Ovary (tissue), 9 donors: ENCODE data around the gene ANKRD23. TPM values are rescaled to one million over a fixed set of nuclear protein-coding genes. Genes with fewer than 3 reads are reported as not detected.

Experiments
- DNase-seq, 5 donors: peaks; one replicate each; pipeline ENCODE4 v3.0.0-alpha.2; 2019 to 2020
- H3K27ac ChIP-seq, 2 donors: fragments of 200-600 bp; one replicate each; pipeline versions ENCODE4 v1.5.1 to v1.8.0; 2019 to 2022
- H3K27me3 ChIP-seq: fragments of 200-600 bp; one replicate; pipeline ENCODE4 v1.8.0; 2022
- H3K36me3 ChIP-seq: fragments of 200-600 bp; sonication (generic); one replicate; pipeline ENCODE4 v1.5.1; 2019
- H3K4me1 ChIP-seq: one replicate; pipeline ENCODE4 v1.8.1; 2013; ENCODE audit warnings: mild to moderate bottlenecking, moderate library complexity; ENCODE audit not compliant: insufficient read depth
- H3K4me3 ChIP-seq: fragments of 200-600 bp; sonication (generic); one replicate; pipeline ENCODE4 v1.5.1; 2017
- H3K9me3 ChIP-seq, 2 donors: fragments of 200-600 bp in 1 of 2; sonication (generic) in 1 of 2; one replicate each; pipeline versions ENCODE4 v1.5.1 to v1.8.1; 2013 to 2019; ENCODE audit warnings: mild to moderate bottlenecking in 1 of 2, moderate library complexity in 1 of 2
- EP300 ChIP-seq: sonication (generic); formaldehyde crosslinking; IDR thresholded peaks from one replicate; pipeline ENCODE4 v1.6.1; 2017; ENCODE audit warnings: antibody characterized with exemption
- POLR2A ChIP-seq: fragments of 450-650 bp; IDR thresholded peaks from one replicate; pipeline ENCODE4 v1.6.1; 2017; ENCODE audit warnings: antibody characterized with exemption, mild to moderate bottlenecking, moderate library complexity
- WGBS, 3 donors: extraction: QIAGEN DNeasy Blood & Tissue Kit in 1 of 3; methylation state at CpG; one replicate each; pipeline versions ENCODE4 v1.1.5 to v1.1.7; 2013 to 2017; 5-methylcytosine and 5-hydroxymethylcytosine counted together
- intact Hi-C, 4 donors: fragments of 100-400 bp; cut with DNase I; formaldehyde crosslinking; loops; one replicate each; pipeline versions ENCODE4 v1.11.0 to v1.15.1; 2022 to 2023
- polyA plus RNA-seq, 2 donors: library from polyadenylated mRNA; stranded (reverse); fragments of 200-250 nt in 1 of 2; fragments of 350-450 nt in 1 of 2; fragmentation: Illumina TruSeq in 1 of 2; extraction: RNeasy Lipid Tissue Mini Kit (QIAGEN cat#74804) in 1 of 2; gene quantifications; one replicate each; pipeline ENCODE4 v1.2.3, GENCODE V29; 2013 to 2014
- total RNA-seq, 7 donors: library from RNA; depleted of rRNA in 2 of 7; stranded (reverse); fragments of >200 nt in 2 of 7; fragmentation: NEBNext Ultra II Directional in 3 of 7; extraction: Animal tissue kit (Norgen Biotek cat#: 25700) in 3 of 7; gene quantifications; one replicate each; pipeline versions ENCODE4 v1.1.0 to v1.2.4, GENCODE V29; 2016 to 2023
- TF ChIP-seq, protein P1 (sequence below), 3 donors: fragments of 450-650 bp in 2 of 3; fragments of 200-600 bp in 1 of 3; IDR thresholded peaks; one replicate each; pipeline versions ENCODE4 v1.5.1 to v1.8.0; 2016 to 2022; ENCODE audit warnings: antibody characterized with exemption in 3 of 3, mild to moderate bottlenecking in 1 of 3
- donor health status: DM: no; HTN: no; CAD: no; lungs with moderate emphysema.
- donor health status: DM: no; HTN: no; CAD: no.
- donor health status: Bipolar disorder and iron deficiency.
- donor health status: DM: yes; HTN: yes; CAD: no.
- donor health status: DM: no; HTN: no; CAD: no.
- donor health status: DM: yes; HTN: yes; CAD: no.

ANKRD23 gene
- total and polyA plus RNA-seq, 9 donors, result 1.4 to 14.1 (median 8.4) TPM

DNA sequence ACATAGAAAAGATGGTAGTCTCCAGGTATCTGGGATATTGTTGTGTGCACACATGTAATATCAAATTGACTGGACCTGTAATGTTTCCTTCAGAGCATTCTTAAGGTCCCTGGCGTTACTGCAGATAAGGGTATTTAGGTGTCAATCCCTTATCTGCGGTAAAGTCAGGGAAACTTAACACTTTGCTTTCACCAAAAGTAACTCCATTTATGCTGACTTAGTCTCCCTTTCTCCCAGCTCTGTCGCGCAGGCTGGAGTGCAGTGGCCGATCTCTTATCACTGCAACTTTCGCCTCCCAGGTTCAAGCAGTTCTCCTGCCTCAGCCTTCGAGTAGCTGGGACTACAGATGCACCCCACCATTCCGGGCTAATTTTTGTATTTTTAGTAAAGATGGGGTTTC lies 25.9 kb downstream of the ANKRD23 start:
- Histone ChIP-seq H3K27me3 (no peaks in the 10 kb centered on the region), H3K36me3 (no peaks in the 10 kb centered on the region), H3K9me3 (no peaks in the 10 kb centered on the region), H3K4me1 (peaks cover 17% of the 10 kb centered on the region), H3K4me3 (peak overlapping the region; percentile 70), H3K27ac (no peak overlapping the region)
- intact Hi-C loops, result no loop called here
- WGBS, 3 donors, result 78 to 86% (median 85%) methylated on average over 8 of the region's 8 CpGs
- DNase-seq, result no peak
- TF ChIP-seq, protein P1, sequence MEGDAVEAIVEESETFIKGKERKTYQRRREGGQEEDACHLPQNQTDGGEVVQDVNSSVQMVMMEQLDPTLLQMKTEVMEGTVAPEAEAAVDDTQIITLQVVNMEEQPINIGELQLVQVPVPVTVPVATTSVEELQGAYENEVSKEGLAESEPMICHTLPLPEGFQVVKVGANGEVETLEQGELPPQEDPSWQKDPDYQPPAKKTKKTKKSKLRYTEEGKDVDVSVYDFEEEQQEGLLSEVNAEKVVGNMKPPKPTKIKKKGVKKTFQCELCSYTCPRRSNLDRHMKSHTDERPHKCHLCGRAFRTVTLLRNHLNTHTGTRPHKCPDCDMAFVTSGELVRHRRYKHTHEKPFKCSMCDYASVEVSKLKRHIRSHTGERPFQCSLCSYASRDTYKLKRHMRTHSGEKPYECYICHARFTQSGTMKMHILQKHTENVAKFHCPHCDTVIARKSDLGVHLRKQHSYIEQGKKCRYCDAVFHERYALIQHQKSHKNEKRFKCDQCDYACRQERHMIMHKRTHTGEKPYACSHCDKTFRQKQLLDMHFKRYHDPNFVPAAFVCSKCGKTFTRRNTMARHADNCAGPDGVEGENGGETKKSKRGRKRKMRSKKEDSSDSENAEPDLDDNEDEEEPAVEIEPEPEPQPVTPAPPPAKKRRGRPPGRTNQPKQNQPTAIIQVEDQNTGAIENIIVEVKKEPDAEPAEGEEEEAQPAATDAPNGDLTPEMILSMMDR (IDR thresholded peaks at IDR 0.05), result no peak
- TF ChIP-seq EP300 (no peak), POLR2A (no peak)

DNA sequence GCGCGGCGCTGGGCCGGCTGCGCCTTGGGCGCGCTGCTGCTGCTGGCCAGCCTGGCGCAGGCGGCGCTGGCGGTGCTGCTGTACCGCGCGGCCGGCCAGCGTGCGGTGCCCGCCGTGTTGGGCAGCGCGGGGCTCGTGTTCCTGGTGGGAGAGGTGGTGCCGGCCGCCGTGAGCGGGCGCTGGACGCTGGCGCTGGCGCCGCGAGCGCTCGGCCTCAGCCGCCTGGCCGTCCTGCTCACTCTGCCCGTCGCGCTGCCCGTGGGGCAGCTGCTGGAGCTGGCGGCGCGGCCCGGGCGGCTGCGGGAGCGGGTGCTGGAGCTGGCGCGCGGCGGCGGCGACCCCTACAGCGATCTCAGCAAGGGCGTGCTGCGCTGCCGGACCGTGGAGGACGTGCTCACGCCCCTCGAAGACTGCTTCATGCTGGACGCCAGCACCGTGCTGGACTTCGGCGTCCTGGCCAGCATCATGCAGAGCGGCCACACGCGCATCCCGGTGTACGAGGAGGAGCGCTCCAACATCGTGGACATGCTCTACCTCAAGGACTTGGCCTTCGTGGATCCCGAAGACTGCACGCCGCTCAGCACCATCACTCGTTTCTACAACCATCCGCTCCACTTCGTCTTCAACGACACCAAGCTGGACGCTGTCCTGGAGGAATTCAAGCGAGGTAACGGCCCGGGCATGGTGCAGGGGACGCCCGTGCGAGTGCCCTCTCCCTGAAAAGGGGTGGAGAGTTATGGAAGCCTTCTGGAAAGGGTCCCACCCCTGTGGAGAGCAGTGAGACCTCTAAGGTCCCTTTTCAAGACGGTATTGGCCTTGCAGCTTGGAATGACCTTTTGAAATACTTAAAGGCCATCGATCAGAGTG lies 26.8 kb downstream of the ANKRD23 start:
- 2% methylated on average over 44 to 89 of the region's 89 CpGs for WGBS, 3 donors
- TF ChIP-seq POLR2A (no peak), EP300 (no peak)
- TF ChIP-seq, protein P1 (IDR thresholded peaks at IDR 0.05), result no peak
- intact Hi-C loops, result no loop called here
- peaks cover 17% of the 10 kb centered on the region for H3K4me1 ChIP-seq
- DNase-seq, result peak in 1 of 5 donors; percentile 43
- no peaks in the 10 kb centered on the region for H3K9me3 ChIP-seq
- H3K36me3 ChIP-seq, result no peaks in the 10 kb centered on the region
- no peaks in the 10 kb centered on the region for H3K27me3 ChIP-seq
- peak overlapping the region in 1 of 2 donors; percentile 68 for H3K27ac ChIP-seq
- peak overlapping the region; percentile 70 for H3K4me3 ChIP-seq

DNA sequence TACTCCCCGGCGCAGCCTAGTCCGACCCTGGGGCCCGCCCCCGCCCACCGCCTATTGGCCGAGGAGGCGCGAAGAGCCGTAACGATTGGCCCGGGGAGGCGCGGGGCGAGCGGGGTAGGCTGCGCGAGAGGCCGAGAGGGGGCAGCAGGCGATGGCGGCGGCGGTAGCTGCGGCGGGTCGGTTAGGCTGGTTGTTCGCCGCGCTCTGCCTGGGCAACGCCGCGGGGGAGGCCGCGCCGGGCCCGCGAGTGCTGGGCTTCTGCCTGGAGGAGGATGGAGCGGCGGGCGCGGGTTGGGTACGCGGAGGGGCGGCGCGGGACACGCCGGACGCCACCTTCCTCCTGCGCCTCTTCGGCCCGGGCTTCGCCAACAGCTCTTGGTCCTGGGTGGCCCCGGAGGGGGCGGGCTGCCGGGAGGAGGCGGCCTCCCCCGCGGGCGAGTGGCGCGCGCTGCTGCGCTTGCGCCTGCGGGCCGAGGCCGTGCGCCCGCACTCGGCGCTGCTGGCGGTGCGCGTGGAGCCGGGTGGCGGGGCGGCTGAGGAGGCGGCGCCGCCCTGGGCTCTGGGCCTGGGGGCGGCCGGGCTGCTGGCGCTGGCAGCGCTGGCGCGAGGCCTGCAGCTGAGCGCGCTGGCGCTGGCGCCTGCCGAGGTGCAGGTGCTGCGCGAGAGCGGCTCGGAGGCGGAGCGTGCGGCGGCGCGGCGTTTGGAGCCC lies 27.5 kb downstream of the ANKRD23 start, which contains the start of gene CNNM3:
CNNM3 (plus strand) TSS at position 142 of the 709 bp plus-strand sequence; CDS start at position 152, 10 bp downstream.
- Histone ChIP-seq H3K4me1 (peaks cover 19% of the 10 kb centered on the region), H3K27ac (peak within 1 kb of the TSS; percentile 69 to 93), H3K9me3 (no peaks in the 10 kb centered on the region), H3K27me3 (no peaks in the 10 kb centered on the region), H3K36me3 (no peaks in the 10 kb centered on the region), H3K4me3 (peak within 1 kb of the TSS; percentile 70)
- TF ChIP-seq, protein P1 (IDR thresholded peaks at IDR 0.05), result peak; percentile 71 to 79 (median 77)
- peak; percentile 55 for TF ChIP-seq POLR2A
- no peak for TF ChIP-seq EP300
- intact Hi-C loops, result no loop called here
- DNase-seq, result peak; percentile 95 to 97 (median 96)
- WGBS, 3 donors, result 0 to 1% (median 1%) methylated on average over 70 to 103 of the region's 103 CpGs

DNA sequence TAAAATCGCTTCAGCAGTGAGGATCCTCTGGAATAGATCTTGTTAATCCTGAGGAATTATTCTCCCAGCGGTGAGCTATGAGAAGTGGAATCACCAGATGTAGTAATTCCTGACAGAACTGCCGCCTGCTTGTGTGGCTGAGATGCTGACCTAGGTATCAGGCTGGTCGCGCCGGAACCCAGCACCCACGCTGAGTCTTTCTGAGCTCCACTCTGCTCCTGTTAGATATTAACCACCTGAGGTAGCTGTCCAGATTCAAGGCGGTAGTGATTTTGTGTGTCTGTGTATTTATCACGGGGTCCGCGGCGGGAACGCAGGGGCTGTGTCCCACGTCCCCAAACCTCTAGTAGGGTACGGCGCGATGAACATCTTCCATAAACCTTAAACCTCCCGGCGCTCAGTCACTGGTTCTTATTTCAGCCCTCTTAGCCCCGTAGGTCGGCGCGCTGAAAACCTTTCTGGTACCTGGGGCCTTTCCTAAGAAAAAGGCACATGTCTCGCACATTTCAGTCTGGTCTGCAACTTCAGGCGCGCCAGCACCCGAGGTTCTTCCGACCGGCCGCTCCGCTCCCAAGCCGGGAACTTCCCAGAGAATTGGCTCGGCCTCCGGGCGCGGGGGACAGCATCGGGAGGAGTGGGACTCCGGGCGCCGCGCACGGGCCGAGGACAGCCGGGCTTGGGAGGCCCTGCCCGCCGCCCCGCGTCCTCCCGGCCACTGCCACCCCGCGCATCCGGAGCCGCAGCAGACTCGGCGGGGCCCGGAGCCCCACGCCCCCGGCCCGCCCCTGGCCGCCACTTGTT lies 28.3 kb downstream of the ANKRD23 start:
- intact Hi-C loops, result no loop called here
- TF ChIP-seq, protein P1 (IDR thresholded peaks at IDR 0.05), result no peak
- TF ChIP-seq EP300 (no peak), POLR2A (no peak)
- H3K4me1 ChIP-seq, result peaks cover 19% of the 10 kb centered on the region
- H3K4me3 ChIP-seq, result peak overlapping the region; percentile 70
- no peaks in the 10 kb centered on the region for H3K9me3 ChIP-seq
- no peaks in the 10 kb centered on the region for H3K27me3 ChIP-seq
- H3K36me3 ChIP-seq, result no peaks in the 10 kb centered on the region
- 1 to 3% (median 2%) methylated on average over 39 to 60 of the region's 60 CpGs for WGBS, 3 donors
- peak overlapping the region; percentile 69 to 93 for H3K27ac ChIP-seq
- DNase-seq, result no peak
